RCC 7860 (cell line): Measurements from ENCODE around the gene WFDC10B.
"Not testable (repeated sequence)": the region's sequence is repeated elsewhere in the genome, so short reads cannot be mapped to it uniquely, and the experiment has no call there.

ENCODE experiments used
- DNase-seq: peaks from one replicate; pipeline ENCODE4 v3.0.0-alpha.2; 2015; ENCODE audit warnings: low spot score
- FAIRE-seq: peaks from 2 replicates; lab custom pipeline; 2012; peaks lifted over from hg19 to GRCh38; lab: Jason Lieb, UNC

Gene WFDC10B

GRCh38 chr20:45704969-45705637, at the start of gene WFDC10B:
Gene WFDC10B, minus strand, starts transcription at chr20:45705019. Its CDS starts 19,027 bp downstream, at chr20:45685992.
- no peak for DNase-seq
- no peak for FAIRE-seq

- no peak for DNase-seq
- FAIRE-seq = no peak
Observed at GRCh38 chr20:45752746-45753145, 47.9 kb upstream of the WFDC10B start.

DNA sequence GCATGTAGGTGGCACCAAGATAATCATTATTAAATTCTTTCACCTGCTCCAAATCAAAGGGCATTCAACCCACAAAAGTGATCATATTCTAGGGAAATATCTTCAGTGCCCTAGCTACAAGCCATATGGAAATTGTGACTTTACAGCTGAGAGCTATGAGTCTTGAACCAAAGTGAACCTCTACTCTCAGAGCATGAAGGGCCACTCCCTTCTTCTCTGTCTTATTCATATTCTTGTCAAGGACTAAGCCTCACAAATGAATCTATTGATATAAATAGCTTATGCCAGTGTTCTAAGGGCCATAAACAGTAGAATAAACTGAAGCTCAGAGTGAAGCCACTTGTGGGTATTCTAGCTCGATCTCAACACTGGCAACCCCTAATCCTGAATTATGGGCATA, 46.9 kb upstream of the WFDC10B start:
- DNase-seq = no peak
- FAIRE-seq = no peak

DNA sequence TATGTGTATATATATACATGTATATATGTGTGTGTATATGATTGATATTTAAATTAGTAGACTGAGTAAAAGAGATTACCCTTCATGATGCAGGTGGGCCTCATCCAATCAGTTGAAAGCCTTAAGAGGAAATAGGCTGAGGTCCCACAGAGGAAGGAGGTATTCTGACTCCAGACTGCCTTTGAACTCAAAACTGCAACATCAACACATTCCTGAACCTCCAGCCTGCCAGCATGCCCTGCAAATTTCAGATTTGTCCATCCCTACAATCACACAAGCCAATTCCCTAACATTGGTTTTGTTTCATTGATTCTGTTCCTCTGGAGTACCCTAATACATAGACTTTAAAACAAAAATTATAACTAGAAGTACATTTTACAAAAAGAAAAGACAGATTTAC, 40.2 kb upstream of the WFDC10B start:
- FAIRE-seq (no peak), DNase-seq (no peak)

- FAIRE-seq (no peak), DNase-seq (no peak)
Observed at GRCh38 chr20:45742596-45742995, 37.8 kb upstream of the WFDC10B start.

GRCh38 chr20:45735988-45736387, 31.2 kb upstream of the WFDC10B start:
- FAIRE-seq = no peak

DNA sequence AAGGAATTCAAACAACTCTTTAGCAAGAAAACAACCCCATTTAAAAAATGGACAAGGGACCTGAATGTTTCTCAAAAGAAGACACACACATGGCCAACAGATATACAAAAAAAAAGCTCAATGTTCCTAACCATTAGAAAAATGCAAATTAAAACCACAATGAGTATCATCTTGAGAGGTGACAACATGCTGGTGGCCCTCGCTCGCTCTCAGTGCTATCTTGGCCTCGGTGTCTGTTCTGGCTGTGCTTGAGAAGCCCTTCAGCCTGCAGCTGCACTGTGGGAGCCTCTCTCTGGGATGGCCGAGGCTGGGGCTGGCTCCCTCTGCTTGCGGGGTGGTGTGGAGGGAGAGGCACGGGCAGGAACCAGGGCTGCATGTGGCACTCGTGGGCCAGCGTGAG, 30.7 kb upstream of the WFDC10B start:
- no peak for FAIRE-seq
- DNase-seq = no peak

More at GRCh38 chr20:45735988-45736387, 31.2 kb upstream of the WFDC10B start:
- DNase-seq = no peak

- DNase-seq (no peak), FAIRE-seq (no peak)
Observed at GRCh38 chr20:45732199-45732598, 27.4 kb upstream of the WFDC10B start.

DNA sequence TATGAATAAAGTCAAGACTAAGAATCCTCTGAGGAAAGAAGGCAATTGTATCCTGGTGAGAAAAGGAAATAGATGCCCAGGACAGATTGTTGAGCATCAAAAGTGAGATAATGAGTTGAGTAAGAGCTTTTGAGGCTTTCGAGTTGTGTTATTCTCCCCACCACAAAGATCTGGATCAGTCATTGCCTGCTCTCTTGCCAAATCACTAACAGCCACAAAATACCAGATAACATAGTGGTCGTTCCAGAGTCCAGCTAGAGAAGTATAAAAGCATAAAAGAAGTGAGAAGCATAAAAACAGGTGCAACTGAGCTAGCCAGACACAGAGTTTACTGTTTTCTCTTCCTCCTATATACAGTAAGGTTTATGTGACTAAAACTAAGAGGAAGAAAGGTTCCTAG, 22.2 kb upstream of the WFDC10B start:
- DNase-seq = no peak
- FAIRE-seq = no peak

- no peak for FAIRE-seq
- DNase-seq = no peak
Observed at GRCh38 chr20:45725134-45725533, 20.3 kb upstream of the WFDC10B start.

DNA sequence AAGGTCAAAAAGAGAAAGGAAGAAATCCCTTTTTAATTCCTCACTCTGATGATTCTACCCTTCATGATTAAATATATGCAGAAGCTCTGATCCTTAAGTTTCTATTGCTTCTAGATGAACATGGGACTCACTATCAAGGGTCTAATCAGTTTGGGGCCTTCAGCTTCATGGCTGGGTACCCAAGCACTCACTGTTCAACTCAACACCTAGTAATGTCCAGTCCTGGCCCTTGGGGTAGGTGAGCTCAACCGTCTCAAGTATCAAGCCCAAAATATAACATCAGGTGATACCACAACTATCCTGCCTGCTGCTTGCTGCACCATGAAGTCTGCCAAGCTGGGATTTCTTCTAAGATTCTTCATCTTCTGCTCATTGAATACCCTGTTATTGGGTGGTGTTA, 17.2 kb upstream of the WFDC10B start, which contains the start of gene SPINT4:
TSS of gene SPINT4 (plus strand) at position 301 of the 400 bp plus-strand sequence. CDS start at position 322, 21 bp downstream.
- FAIRE-seq (no peak), DNase-seq (no peak)

DNA sequence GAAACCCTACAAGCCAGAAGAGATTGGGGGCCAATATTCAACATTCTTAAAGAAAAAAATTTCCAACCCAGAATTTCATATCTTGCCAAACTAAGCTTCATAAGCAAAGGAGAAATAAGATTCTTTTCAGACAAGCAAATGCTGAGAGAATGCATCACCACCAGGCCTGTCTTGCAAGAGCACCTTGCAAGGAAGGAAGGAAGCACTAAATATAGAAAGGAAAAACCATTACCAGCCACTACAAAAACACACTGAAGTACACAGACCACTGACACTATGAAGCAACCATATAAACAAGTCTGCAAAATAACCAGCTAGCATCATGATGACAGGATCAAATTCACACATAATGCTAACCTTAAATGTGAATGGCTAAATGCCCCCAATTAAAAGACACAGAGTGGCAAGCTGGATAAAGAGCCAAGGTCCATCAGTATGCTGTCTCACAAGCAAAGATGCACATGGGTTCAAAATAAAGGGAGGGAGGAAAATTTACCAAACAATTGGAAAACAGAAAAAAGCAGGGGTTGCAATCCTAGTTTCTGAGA, 11.4 kb upstream of the WFDC10B start:
- DNase-seq, FAIRE-seq: not testable (repeated sequence)

GRCh38 chr20:45701873-45702272, 2.9 kb downstream of the WFDC10B start, which contains the start of gene WFDC13:
Gene WFDC13, plus strand, starts transcription at chr20:45702038. Its CDS starts 86 bp downstream, at chr20:45702124.
- DNase-seq = no peak

DNA sequence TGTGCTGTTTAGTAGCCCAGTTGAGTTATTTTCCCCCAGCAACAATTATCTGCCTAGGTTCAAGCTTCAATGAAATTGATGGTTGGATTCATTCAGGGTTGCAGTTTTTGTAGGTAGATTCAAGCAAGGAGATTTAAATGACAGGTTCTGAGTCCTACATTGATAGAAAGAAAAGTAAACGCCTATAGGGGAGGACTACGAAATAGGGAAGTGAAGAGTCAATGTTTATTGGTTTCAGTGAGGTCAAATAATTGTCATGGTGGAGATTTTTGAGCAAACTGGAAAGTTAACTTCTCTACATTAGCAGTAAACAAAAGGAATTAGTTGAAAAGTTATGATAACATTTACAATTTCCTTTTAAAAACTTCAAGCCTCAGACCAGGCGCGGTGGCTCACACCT, 3.7 kb downstream of the WFDC10B start:
- no peak for FAIRE-seq

More at GRCh38 chr20:45701873-45702272, 2.9 kb downstream of the WFDC10B start, which contains the start of gene WFDC13:
- FAIRE-seq = no peak

DNA sequence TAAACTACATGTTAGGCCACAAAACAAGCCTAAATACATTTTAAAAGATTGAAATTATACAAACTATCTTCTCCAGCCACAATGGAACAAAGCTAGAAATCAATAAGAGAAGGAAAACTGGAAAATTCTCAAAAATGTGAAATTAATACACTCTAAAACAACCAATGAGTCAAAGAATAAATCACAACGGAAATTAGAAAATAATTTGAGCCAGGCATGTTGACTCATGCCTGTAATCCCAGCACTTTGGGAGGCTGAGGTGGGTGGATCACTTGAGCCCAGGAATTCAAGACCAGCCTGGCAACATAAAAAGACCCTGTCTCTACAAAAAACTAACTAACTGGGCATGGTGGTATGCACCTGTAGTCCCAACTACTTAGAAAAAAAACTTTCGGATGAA, 9.3 kb downstream of the WFDC10B start:
- DNase-seq (no peak), FAIRE-seq (no peak)

More for the DNA sequence above, 3.7 kb downstream of the WFDC10B start:
- no peak for DNase-seq

- not testable (repeated sequence) for FAIRE-seq, DNase-seq
Observed at GRCh38 chr20:45693346-45693745, 11.5 kb downstream of the WFDC10B start.

DNA sequence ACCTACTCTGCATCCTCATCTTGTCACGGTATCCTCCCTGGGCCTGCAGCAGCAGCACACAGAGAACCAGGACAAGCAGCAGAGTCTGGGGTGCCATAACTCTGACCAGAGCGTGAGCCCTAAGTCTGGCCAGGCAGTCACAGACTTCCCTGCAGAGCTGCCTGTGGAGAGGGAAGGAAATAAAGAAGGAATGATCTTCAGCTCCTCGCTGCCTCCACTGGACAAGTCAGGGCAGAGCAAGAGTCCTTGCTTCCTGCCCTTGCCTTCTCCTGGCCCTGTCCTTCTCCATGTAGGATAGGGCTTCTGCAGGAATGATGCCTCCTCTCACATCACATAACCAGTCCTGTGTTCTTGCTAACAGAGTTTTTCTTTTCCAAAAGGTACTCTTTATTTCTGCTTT, 18.9 kb downstream of the WFDC10B start:
- DNase-seq (no peak), FAIRE-seq (no peak)

DNA sequence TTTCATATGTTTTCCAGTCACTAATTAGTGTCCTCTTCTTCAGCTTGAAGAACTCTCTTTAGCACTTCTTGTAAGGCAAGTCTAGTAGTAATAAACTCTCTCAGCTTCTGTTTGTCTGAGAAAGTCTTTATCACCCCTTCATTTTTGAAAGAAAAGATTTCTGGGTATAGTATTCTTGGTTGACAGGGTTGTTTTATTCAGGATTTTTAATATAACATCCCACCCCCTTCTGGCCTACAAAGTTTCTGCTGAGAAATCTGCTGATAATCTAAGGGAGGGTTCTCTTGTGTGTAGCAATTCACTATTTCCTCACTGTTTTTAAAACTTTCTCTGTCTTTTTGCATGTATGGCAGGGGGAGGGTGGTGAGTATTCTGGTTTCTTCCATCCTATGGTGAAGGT, 25.2 kb downstream of the WFDC10B start:
- FAIRE-seq (no peak), DNase-seq (no peak)

DNA sequence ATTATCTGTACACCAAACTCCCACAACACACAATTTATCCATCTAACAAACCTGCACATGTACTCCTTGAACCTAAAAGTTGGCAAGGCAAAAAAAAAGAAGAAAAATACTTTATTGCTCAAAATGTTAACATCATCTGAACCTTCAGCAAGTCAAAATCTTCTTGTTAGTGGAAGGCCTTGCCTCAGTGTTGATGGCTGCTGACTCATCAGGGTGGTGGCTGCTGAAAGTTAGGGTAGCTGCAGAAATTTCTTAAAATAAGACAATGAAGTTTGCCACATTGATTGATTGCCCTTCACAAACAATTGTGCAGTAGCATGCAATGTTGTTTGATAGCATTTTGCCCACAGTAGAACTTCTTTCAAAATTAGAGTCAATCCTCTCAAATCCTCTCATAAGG, 32.1 kb downstream of the WFDC10B start:
- FAIRE-seq (no peak), DNase-seq (no peak)

DNA sequence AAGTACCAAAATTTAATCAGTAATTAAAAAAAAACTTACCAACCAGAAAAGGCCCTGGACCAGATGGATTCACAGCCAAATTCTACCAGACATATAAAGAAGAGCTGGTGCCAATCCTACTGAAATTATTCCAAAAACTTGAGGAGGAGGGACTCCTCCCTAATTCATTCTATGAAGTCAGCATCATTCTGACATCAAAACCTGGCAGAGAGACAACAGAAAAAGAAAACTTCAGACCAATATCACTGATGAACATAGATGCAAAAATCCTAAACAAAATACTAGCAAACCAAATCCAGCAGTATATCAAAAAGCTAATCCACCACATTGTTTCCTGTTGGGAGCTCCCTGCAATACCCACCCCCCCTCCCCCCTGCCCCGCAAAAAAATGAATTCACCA, 34.7 kb downstream of the WFDC10B start, which contains the start of gene WFDC11:
TSS of gene WFDC11 (minus strand) at position 101 of the 400 bp plus-strand sequence. CDS start 19,639 bp downstream, outside the sequence.
- no peak for DNase-seq
- FAIRE-seq = no peak

DNA sequence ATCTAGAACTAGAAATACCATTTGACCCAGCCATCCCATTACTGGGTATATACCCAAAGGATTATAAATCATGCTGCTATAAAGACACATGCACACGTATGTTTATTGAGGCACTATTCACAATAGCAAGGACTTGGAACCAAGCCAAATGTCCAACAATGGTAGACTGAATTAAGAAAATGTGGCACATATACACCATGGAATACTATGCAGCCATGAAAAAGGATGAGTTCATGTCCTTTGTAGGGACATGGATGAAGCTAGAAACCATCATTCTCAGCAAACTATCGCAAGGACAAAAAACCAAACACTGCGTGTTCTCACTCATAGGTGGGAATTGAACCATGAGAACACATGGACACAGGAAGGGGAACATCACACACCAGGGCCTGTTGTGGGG, 47.8 kb downstream of the WFDC10B start:
- not testable (repeated sequence) for FAIRE-seq

GRCh38 chr20:45651726-45652125, 53.1 kb downstream of the WFDC10B start:
- DNase-seq, FAIRE-seq: not testable (repeated sequence)

More for the DNA sequence above, 47.8 kb downstream of the WFDC10B start:
- not testable (repeated sequence) for DNase-seq
